ENCODE results near the gene CTIF.

CTIF gene

GRCh38 chr18:48575658-48576456 lies 37.0 kb downstream of the CTIF start:
- no peak for DNase-seq

- no peak for DNase-seq
These were observed 37.6 kb downstream of the CTIF start for GRCh38 chr18:48576457-48576771.

- no peak for DNase-seq
These were observed 38.8 kb downstream of the CTIF start for GRCh38 chr18:48577478-48578190.

GRCh38 chr18:48578289-48578688 lies 39.5 kb downstream of the CTIF start:
- DNase-seq: no peak

GRCh38 chr18:48580066-48580465 lies 41.2 kb downstream of the CTIF start:
- no peak for DNase-seq

- DNase-seq: no peak
These were observed 42.0 kb downstream of the CTIF start for GRCh38 chr18:48580782-48581181.

- no peak for DNase-seq
These were observed 42.4 kb downstream of the CTIF start for GRCh38 chr18:48581206-48581605.

- DNase-seq: no peak
These were observed 43.1 kb downstream of the CTIF start for GRCh38 chr18:48581941-48582340.

GRCh38 chr18:48582946-48583345 lies 44.1 kb downstream of the CTIF start:
- no peak for DNase-seq

- no peak for DNase-seq
These were observed 44.7 kb downstream of the CTIF start for GRCh38 chr18:48583573-48583972.

GRCh38 chr18:48589797-48590519 lies 51.1 kb downstream of the CTIF start:
- no peak for DNase-seq

- no peak for DNase-seq
These were observed 51.8 kb downstream of the CTIF start for GRCh38 chr18:48590678-48591077.

- DNase-seq: no peak
These were observed 53.8 kb downstream of the CTIF start for GRCh38 chr18:48592540-48593171.

- DNase-seq: no peak
These were observed 55.8 kb downstream of the CTIF start for GRCh38 chr18:48594471-48595094.

- no peak for DNase-seq
These were observed 56.9 kb downstream of the CTIF start for GRCh38 chr18:48595703-48596218.

- DNase-seq: no peak
These were observed 58.3 kb downstream of the CTIF start for GRCh38 chr18:48597110-48597509.

GRCh38 chr18:48597671-48598070 lies 58.8 kb downstream of the CTIF start:
- DNase-seq: no peak

GRCh38 chr18:48599391-48599790 lies 60.6 kb downstream of the CTIF start:
- DNase-seq: no peak

- no peak for DNase-seq
These were observed 61.2 kb downstream of the CTIF start for GRCh38 chr18:48600046-48600445.

- no peak for DNase-seq
These were observed 61.7 kb downstream of the CTIF start for GRCh38 chr18:48600456-48601090.

GRCh38 chr18:48601343-48601742 lies 62.5 kb downstream of the CTIF start:
- DNase-seq: no peak

GRCh38 chr18:48602759-48603390 lies 64.0 kb downstream of the CTIF start:
- DNase-seq: no peak

All from NCI-H1436 treated with DMSO at 0.1 percent for 48 hours (cell line).